Fibroblast of skin of abdomen (primary cell): Measurements from ENCODE around the gene PDGFRB.

Experiments
- DNase-seq: peaks from one replicate; pipeline ENCODE4 v3.0.0-alpha.2; 2013

The PDGFRB gene

GRCh38 chr5:150064681-150065220 lies 90.9 kb downstream of the PDGFRB start:
- no peak for DNase-seq
